NOMO-1 (cell line): ENCODE data around the gene VTI1A.

Experiments used
- DNase-seq, 2 experiments: peaks; one replicate each; lab custom pipeline; 2025; ENCODE audit not compliant: unreplicated experiment in 2 of 2; lab: John Stamatoyannopoulos, UW

VTI1A gene

GRCh38 chr10:112744181-112745096 lies 297.4 kb downstream of the VTI1A start:
- DNase-seq: no peak

- DNase-seq: no peak
These were observed 299.3 kb downstream of the VTI1A start for GRCh38 chr10:112746329-112746728.

- DNase-seq: no peak
These were observed 303.6 kb downstream of the VTI1A start for GRCh38 chr10:112750427-112751167.

- DNase-seq: no peak
These were observed 304.6 kb downstream of the VTI1A start for GRCh38 chr10:112751651-112752050.

- DNase-seq: no peak
These were observed 305.3 kb downstream of the VTI1A start for GRCh38 chr10:112752288-112752687.

- DNase-seq: peak in 1 of 2 experiments; percentile 30
These were observed 307.0 kb downstream of the VTI1A start for GRCh38 chr10:112753961-112754411.

GRCh38 chr10:112755446-112756234 lies 308.6 kb downstream of the VTI1A start:
- no peak for DNase-seq

GRCh38 chr10:112756235-112756527 lies 309.2 kb downstream of the VTI1A start:
- DNase-seq: no peak

- no peak for DNase-seq
These were observed 311.9 kb downstream of the VTI1A start for GRCh38 chr10:112758961-112759360.

- no peak for DNase-seq
These were observed 312.5 kb downstream of the VTI1A start for GRCh38 chr10:112759496-112759895.

GRCh38 chr10:112761256-112761655 lies 314.2 kb downstream of the VTI1A start:
- DNase-seq: no peak

- no peak for DNase-seq
These were observed 317.0 kb downstream of the VTI1A start for GRCh38 chr10:112763916-112764520.

- no peak for DNase-seq
These were observed 318.8 kb downstream of the VTI1A start for GRCh38 chr10:112765717-112766235.

GRCh38 chr10:112766636-112767035 lies 319.6 kb downstream of the VTI1A start:
- DNase-seq: no peak

GRCh38 chr10:112767156-112767555 lies 320.1 kb downstream of the VTI1A start:
- DNase-seq: no peak

GRCh38 chr10:112768121-112768520 lies 321.1 kb downstream of the VTI1A start:
- DNase-seq: no peak

- no peak for DNase-seq
These were observed 322.1 kb downstream of the VTI1A start for GRCh38 chr10:112769081-112769480.

- no peak for DNase-seq
These were observed 322.8 kb downstream of the VTI1A start for GRCh38 chr10:112769611-112770370.

GRCh38 chr10:112771733-112772132 lies 324.7 kb downstream of the VTI1A start:
- DNase-seq: no peak

- no peak for DNase-seq
These were observed 326.8 kb downstream of the VTI1A start for GRCh38 chr10:112773783-112774182.
